Neural cell (in vitro differentiated cells): ENCODE results near the gene SCAP. TPM values are rescaled to one million over a fixed set of nuclear protein-coding genes. Genes with fewer than 3 reads are reported as not detected.

ENCODE experiments used
- H2AFZ ChIP-seq: fragments of 200-600, 300-800 bp; sonication (generic), shearing (Covaris generic); 2 replicates; pipeline ENCODE4 v1.6.0; 2014; ENCODE audit warnings: low read depth, mild to moderate bottlenecking, antibody characterized with exemption, low read length, moderate library complexity
- H3F3A ChIP-seq: fragments of 200-600 bp; shearing (Covaris generic); 2 replicates; pipeline ENCODE4 v1.6.1; 2016; ENCODE audit warnings: mild to moderate bottlenecking, moderate library complexity, mixed read lengths, antibody characterized with exemption, low read length; ENCODE audit not compliant: insufficient read depth, poor library complexity, severe bottlenecking
- H3K27ac ChIP-seq: fragments of 200-600, 300-800 bp; sonication (generic), shearing (Covaris generic); 2 replicates; pipeline ENCODE4 v1.5.1; 2014; ENCODE audit warnings: mild to moderate bottlenecking, low read length, moderate library complexity
- H3K27me3 ChIP-seq: fragments of 300-800, 200-600 bp; sonication (generic), shearing (Covaris generic); 2 replicates; pipeline ENCODE4 v1.6.0; 2014; ENCODE audit warnings: mild to moderate bottlenecking, low read depth, low read length, moderate library complexity; ENCODE audit not compliant: insufficient read depth
- H3K36me3 ChIP-seq: fragments of 300-800, 200-600 bp; sonication (generic), shearing (Covaris generic); 2 replicates; pipeline ENCODE4 v1.5.1; 2014; ENCODE audit warnings: mild to moderate bottlenecking, antibody characterized with exemption, low read length, moderate library complexity; ENCODE audit not compliant: insufficient read depth
- H3K4me2 ChIP-seq: fragments of 300-800, 200-600 bp; sonication (generic), shearing (Covaris generic); 2 replicates; pipeline ENCODE4 v1.6.0; 2014; ENCODE audit warnings: mild to moderate bottlenecking, low read length
- H3K4me3 ChIP-seq: fragments of 300-800, 200-600 bp; sonication (generic), shearing (Covaris generic); 2 replicates; pipeline ENCODE4 v1.5.1; 2014; ENCODE audit warnings: mild to moderate bottlenecking, low read length, moderate library complexity
- H3K79me2 ChIP-seq: fragments of 200-600 bp; shearing (Covaris generic); replicated peaks from 2 replicates; pipeline ENCODE4 v1.6.0; 2014; ENCODE audit warnings: mild to moderate bottlenecking, low read length, moderate library complexity; ENCODE audit not compliant: insufficient read depth
- H3K9ac ChIP-seq: fragments of 300-800, 200-600 bp; sonication (generic), shearing (Covaris generic); 2 replicates; pipeline ENCODE4 v1.6.1; 2016; ENCODE audit warnings: mild to moderate bottlenecking, low read length, mixed read lengths
- H3K9me2 ChIP-seq: fragments of 200-600 bp; shearing (Covaris generic); 2 replicates; pipeline ENCODE4 v1.6.1; 2016; ENCODE audit warnings: mild to moderate bottlenecking, low read length, mixed read lengths; ENCODE audit not compliant: insufficient read depth
- H3K9me3 ChIP-seq: fragments of 200-600, 300-800 bp; sonication (generic), shearing (Covaris generic); 2 replicates; pipeline ENCODE4 v1.6.1; 2016; ENCODE audit warnings: mild to moderate bottlenecking, mixed run types, low read length, moderate library complexity, mixed read lengths
- H4K20me1 ChIP-seq: fragments of 200-600 bp; shearing (Covaris generic); 2 replicates; pipeline ENCODE4 v1.6.1; 2016; ENCODE audit warnings: mild to moderate bottlenecking, mixed run types; ENCODE audit not compliant: insufficient read depth
- EP300 ChIP-seq: fragments of 450-650 bp; conservative IDR thresholded peaks from 2 replicates; pipeline ENCODE4 v1.6.1; 2014; ENCODE audit warnings: antibody characterized with exemption, mild to moderate bottlenecking, moderate library complexity; ENCODE audit not compliant: poor library complexity, severe bottlenecking
- EZH2 ChIP-seq: fragments of 200-600, 300-800 bp; shearing (Covaris generic), sonication (generic); IDR thresholded peaks from 2 replicates; pipeline ENCODE4 v1.6.1; 2014; ENCODE audit warnings: antibody characterized with exemption, low read length, borderline replicate concordance, mild to moderate bottlenecking; ENCODE audit not compliant: insufficient read depth, poor library complexity, severe bottlenecking
- MXI1 ChIP-seq: fragments of 450-650 bp; conservative IDR thresholded peaks from 2 replicates; pipeline ENCODE4 v1.6.1; 2014; ENCODE audit warnings: antibody characterized with exemption, mild to moderate bottlenecking; ENCODE audit not compliant: poor library complexity, severe bottlenecking
- POLR2AphosphoS5 ChIP-seq: IDR thresholded peaks from 2 replicates; pipeline ENCODE4 v1.6.1; 2012
- RAD21 ChIP-seq: fragments of 450-650 bp; conservative IDR thresholded peaks from 2 replicates; pipeline ENCODE4 v1.6.1; 2014; ENCODE audit warnings: antibody characterized with exemption, mild to moderate bottlenecking, moderate library complexity
- SMC3 ChIP-seq: fragments of 450-650 bp; conservative IDR thresholded peaks from 2 replicates; pipeline ENCODE4 v1.6.1; 2014; ENCODE audit warnings: antibody characterized with exemption, mild to moderate bottlenecking, moderate library complexity; ENCODE audit not compliant: poor library complexity
- TAF1 ChIP-seq: IDR thresholded peaks from 2 replicates; pipeline ENCODE4 v1.6.1; 2012; ENCODE audit warnings: low read depth
- polyA plus RNA-seq: library from polyadenylated mRNA; depleted of rRNA; stranded (reverse); fragments of >200 nt; gene quantifications from 2 replicates; pipeline ENCODE4 v1.2.3, GENCODE V29; 2014
- TF ChIP-seq, protein P1 (sequence below): fragments of 450-650 bp; IDR thresholded peaks from 2 replicates; pipeline ENCODE4 v1.5.1; 2014; ENCODE audit warnings: antibody characterized with exemption, mild to moderate bottlenecking, moderate library complexity; ENCODE audit not compliant: poor library complexity, severe bottlenecking
- TF ChIP-seq, protein P2 (sequence below): IDR thresholded peaks from 2 replicates; pipeline ENCODE4 v1.6.1; 2012; ENCODE audit warnings: borderline replicate concordance

The SCAP gene
- polyA plus RNA-seq, 1 donor from 2014 or later, result 58.0 TPM

DNA sequence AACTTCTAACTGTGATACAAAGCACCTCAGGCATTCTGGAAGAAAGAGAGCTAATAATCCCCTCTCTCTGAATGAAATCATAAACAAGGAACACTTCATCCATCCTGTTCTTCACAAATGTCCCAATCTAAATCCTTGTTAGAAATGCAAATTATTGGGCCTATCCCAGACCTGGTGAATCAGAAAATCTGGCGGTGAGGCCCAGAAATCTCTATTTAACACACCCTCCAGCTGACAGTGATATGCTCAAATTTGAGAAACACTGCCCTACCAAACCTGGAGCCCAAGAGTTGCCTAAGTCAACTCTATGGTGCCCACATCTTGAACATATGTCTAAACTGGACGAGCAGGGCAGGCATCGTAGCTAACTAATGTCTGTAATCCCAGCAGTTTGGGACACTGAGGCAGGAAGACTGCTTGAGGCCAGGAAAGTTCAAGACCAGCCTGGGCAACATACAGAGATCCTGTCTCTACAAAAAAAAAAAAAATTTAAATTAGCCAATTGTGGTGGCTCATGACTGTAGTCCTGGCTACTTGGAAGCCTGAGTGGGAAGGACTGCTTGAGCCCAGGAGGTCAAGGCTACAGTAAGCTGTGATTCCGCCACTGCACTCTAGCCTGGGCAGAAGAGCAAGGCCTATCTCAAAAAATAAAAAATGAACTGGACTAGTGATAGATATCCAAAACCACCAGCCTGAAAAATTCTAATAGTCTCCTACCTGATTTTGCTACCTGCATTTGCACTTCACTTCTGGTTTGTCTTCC is 23.1 kb downstream of the SCAP start:
- no peaks in the 10 kb centered on the region for H4K20me1 ChIP-seq
- no peaks in the 10 kb centered on the region for H3K9me3 ChIP-seq
- peaks cover 16% of the 10 kb centered on the region for H3K79me2 ChIP-seq
- no peak overlapping the region for H3K4me2 ChIP-seq
- no peak overlapping the region for H3K9ac ChIP-seq
- H3K27me3 ChIP-seq, result no peaks in the 10 kb centered on the region
- H2AFZ ChIP-seq, result no peak overlapping the region
- H3K36me3 ChIP-seq, result no peaks in the 10 kb centered on the region
- H3F3A ChIP-seq, result no peaks in the 10 kb centered on the region
- no peak overlapping the region for H3K27ac ChIP-seq
- TF ChIP-seq EZH2 (no peak), EP300 (no peak), RAD21 (no peak), POLR2AphosphoS5 (no peak), SMC3 (no peak), TAF1 (no peak), MXI1 (no peak)
- TF ChIP-seq, protein P1, sequence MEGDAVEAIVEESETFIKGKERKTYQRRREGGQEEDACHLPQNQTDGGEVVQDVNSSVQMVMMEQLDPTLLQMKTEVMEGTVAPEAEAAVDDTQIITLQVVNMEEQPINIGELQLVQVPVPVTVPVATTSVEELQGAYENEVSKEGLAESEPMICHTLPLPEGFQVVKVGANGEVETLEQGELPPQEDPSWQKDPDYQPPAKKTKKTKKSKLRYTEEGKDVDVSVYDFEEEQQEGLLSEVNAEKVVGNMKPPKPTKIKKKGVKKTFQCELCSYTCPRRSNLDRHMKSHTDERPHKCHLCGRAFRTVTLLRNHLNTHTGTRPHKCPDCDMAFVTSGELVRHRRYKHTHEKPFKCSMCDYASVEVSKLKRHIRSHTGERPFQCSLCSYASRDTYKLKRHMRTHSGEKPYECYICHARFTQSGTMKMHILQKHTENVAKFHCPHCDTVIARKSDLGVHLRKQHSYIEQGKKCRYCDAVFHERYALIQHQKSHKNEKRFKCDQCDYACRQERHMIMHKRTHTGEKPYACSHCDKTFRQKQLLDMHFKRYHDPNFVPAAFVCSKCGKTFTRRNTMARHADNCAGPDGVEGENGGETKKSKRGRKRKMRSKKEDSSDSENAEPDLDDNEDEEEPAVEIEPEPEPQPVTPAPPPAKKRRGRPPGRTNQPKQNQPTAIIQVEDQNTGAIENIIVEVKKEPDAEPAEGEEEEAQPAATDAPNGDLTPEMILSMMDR, result no peak
- TF ChIP-seq, protein P2, sequence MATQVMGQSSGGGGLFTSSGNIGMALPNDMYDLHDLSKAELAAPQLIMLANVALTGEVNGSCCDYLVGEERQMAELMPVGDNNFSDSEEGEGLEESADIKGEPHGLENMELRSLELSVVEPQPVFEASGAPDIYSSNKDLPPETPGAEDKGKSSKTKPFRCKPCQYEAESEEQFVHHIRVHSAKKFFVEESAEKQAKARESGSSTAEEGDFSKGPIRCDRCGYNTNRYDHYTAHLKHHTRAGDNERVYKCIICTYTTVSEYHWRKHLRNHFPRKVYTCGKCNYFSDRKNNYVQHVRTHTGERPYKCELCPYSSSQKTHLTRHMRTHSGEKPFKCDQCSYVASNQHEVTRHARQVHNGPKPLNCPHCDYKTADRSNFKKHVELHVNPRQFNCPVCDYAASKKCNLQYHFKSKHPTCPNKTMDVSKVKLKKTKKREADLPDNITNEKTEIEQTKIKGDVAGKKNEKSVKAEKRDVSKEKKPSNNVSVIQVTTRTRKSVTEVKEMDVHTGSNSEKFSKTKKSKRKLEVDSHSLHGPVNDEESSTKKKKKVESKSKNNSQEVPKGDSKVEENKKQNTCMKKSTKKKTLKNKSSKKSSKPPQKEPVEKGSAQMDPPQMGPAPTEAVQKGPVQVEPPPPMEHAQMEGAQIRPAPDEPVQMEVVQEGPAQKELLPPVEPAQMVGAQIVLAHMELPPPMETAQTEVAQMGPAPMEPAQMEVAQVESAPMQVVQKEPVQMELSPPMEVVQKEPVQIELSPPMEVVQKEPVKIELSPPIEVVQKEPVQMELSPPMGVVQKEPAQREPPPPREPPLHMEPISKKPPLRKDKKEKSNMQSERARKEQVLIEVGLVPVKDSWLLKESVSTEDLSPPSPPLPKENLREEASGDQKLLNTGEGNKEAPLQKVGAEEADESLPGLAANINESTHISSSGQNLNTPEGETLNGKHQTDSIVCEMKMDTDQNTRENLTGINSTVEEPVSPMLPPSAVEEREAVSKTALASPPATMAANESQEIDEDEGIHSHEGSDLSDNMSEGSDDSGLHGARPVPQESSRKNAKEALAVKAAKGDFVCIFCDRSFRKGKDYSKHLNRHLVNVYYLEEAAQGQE, result no peak
- H3K9me2 ChIP-seq, result no peaks in the 10 kb centered on the region
- H3K4me3 ChIP-seq, result no peak overlapping the region

DNA sequence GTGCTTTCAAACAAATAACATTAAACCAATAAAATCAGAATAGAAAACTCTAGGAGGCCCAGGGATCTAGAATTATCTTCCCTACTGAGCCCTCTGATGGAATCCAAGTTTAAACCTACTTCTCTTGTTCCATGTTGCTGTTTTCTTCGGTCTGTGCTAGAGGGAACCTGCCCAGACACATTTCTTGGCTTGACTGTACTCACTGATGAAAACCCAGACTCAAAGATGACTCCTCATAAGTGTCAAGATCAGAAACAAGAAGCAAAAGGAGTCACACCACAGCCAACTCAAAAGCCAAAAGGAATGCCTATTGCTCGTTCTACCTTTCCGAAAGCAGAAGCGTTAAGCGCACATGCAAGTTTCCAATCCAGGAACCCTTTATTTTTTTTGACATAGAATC is 31.6 kb downstream of the SCAP start:
- Histone ChIP-seq H3K79me2 (no peaks in the 10 kb centered on the region), H3K4me3 (no peak overlapping the region), H3F3A (no peaks in the 10 kb centered on the region), H4K20me1 (no peaks in the 10 kb centered on the region), H3K27me3 (no peaks in the 10 kb centered on the region), H3K27ac (no peak overlapping the region), H3K36me3 (no peaks in the 10 kb centered on the region), H3K9me2 (no peaks in the 10 kb centered on the region), H3K9me3 (no peaks in the 10 kb centered on the region), H3K9ac (no peak overlapping the region), H2AFZ (no peak overlapping the region), H3K4me2 (no peak overlapping the region)
- TF ChIP-seq, protein P1, result no peak
- TF ChIP-seq, protein P2, result no peak
- TF ChIP-seq POLR2AphosphoS5 (no peak), MXI1 (no peak), SMC3 (no peak), EP300 (no peak)
